Stimulated activated CD8-positive, alpha-beta memory T cell treated with anti-CD3 and anti-CD28 coated beads, Interleukin-15, amount 100 ng/mL, for 24 hours (primary cell): Measurements from ENCODE around the gene EEF2KMT.
"Not testable (repeated sequence)": the region's sequence is repeated elsewhere in the genome, so short reads cannot be mapped to it uniquely, and the experiment has no call there.

Experiments used
- DNase-seq: peaks from one replicate; pipeline ENCODE4 v3.0.0-alpha.2; 2020; ENCODE audit warnings: low read depth

EEF2KMT gene

GRCh38 chr16:5070431-5071186 lies 27.0 kb downstream of the EEF2KMT start:
- DNase-seq = no peak

GRCh38 chr16:5069854-5070253 lies 27.7 kb downstream of the EEF2KMT start:
- no peak for DNase-seq

DNA sequence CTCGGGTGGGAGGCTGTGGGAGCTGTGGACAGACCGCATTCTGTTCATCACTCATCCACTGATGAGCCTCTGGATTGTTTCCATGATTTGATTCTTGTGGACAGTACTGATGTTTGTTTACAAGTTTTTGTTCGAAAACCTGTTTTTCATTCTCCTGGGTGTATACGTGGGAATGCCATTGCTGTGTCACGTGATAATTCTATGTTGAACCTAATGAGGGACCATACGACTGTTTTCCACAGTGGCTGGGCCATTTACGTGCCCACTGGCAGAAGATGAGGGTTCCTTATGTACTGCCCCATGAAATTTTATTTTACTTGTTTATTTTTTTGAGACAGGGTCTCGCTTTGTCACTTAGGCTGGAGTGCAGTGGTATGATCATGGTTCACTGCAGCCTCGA lies 28.5 kb downstream of the EEF2KMT start:
- no peak for DNase-seq

- no peak for DNase-seq
These were observed 31.1 kb downstream of the EEF2KMT start for GRCh38 chr16:5066511-5066910.

DNA sequence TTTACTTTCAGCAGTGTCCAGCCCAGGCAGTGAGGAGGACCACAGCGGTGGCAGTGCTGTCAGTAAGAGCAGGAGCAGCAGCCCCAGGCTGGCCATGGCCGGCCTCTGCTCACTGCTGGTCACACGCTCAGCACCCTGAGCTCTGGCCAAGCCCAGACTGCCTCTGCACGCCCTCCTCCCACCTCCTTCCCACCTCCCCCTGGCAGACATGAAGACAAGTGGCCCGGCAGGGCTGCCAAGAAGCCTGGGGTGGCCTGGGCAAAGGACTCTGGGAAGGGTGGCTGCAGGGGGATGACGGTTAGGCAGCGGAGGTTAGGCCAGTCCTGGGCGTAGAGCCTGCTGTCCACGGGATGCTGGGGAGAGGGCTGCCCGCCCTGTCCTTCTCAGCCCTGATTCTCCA lies 31.8 kb downstream of the EEF2KMT start, which contains the start of gene C16orf89:
C16orf89 (minus strand) TSS at position 144 of the 400 bp plus-strand sequence; CDS start at position 96, 48 bp downstream.
- no peak for DNase-seq

DNA sequence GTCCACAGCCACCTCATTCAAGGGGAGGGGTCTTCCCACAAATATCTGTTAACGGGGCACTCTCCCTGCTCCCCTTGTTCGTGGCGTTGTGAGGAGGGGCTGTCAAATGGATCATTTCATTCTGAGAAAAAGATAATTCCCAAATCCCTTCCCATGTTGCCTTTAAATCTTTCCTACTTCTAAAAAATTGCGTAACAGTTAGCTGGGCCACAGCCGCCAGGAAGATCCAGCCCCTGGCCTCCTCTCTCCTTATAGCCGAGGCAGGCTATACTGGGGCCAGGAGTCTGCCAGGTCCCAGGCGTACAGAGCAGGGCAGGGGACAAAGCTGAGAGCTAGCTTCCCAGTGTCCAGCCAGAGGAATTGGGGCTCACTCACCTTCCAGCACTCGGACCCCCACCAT lies 32.3 kb downstream of the EEF2KMT start:
- no peak for DNase-seq

DNA sequence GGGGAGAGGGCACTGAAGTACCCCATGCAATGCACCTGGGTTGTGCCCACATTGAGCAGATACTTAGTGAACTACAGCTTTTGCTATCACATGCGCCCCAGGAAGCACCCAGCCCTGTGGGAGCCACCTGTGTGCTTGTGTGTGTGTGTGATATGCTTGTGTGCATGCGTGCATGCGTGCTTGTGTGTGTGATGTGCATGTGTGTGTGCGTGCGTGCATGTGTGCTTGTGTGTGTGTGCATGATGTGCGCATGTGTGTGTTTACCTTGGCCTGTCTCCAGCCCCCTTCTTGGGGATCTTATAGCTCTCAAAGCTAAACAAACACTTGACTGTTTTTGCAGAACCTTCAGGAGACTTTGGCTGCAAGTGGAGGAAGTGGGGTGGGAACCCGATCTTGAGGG lies 32.7 kb downstream of the EEF2KMT start:
- DNase-seq = no peak

GRCh38 chr16:5062790-5063765 lies 34.5 kb downstream of the EEF2KMT start:
- no peak for DNase-seq

- no peak for DNase-seq
These were observed 35.5 kb downstream of the EEF2KMT start for GRCh38 chr16:5062051-5062450.

GRCh38 chr16:5060073-5060641 lies 37.4 kb downstream of the EEF2KMT start:
- no peak for DNase-seq

- no peak for DNase-seq
These were observed 38.1 kb downstream of the EEF2KMT start for GRCh38 chr16:5059386-5060072.

DNA sequence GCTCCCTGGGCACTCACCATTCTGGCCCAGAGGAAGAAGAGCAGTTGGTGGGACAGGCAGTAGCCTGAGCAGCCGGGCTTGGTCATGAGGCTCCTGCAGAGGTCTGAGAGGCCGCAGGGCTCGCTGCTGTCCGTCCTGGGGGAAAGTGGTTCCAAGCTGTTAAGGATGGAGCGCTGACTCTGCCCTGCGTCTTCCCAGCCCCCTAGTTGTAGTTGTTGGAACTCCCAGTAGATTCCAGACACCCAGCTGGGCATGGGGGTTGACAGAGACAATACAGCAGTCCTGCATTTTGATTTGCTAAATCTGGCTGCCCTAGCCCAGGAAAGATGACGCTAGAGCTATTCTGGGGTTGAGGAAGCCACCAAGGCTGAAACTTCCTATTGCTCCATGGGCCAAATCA lies 39.1 kb downstream of the EEF2KMT start:
- DNase-seq = no peak

DNA sequence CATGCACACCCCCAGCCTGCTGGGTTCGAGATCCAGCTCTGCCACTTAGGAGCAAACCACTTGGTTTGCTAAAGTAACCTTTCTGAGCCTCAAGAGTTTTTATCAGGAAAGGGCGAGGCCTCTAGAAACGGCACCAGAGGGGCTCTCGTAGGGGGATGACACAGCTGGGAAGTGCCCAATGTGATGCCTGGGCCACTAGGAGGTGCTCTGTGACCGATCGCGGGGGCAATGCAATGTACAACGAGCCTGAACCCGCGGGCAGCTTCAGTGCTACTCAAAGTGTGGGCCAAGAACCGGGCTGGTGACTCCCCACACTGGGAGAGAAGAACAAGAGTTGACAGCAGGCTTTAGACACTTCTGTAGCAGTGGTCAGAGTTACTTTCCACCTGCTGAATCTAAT lies 41.2 kb downstream of the EEF2KMT start:
- peak; percentile 8 for DNase-seq

DNA sequence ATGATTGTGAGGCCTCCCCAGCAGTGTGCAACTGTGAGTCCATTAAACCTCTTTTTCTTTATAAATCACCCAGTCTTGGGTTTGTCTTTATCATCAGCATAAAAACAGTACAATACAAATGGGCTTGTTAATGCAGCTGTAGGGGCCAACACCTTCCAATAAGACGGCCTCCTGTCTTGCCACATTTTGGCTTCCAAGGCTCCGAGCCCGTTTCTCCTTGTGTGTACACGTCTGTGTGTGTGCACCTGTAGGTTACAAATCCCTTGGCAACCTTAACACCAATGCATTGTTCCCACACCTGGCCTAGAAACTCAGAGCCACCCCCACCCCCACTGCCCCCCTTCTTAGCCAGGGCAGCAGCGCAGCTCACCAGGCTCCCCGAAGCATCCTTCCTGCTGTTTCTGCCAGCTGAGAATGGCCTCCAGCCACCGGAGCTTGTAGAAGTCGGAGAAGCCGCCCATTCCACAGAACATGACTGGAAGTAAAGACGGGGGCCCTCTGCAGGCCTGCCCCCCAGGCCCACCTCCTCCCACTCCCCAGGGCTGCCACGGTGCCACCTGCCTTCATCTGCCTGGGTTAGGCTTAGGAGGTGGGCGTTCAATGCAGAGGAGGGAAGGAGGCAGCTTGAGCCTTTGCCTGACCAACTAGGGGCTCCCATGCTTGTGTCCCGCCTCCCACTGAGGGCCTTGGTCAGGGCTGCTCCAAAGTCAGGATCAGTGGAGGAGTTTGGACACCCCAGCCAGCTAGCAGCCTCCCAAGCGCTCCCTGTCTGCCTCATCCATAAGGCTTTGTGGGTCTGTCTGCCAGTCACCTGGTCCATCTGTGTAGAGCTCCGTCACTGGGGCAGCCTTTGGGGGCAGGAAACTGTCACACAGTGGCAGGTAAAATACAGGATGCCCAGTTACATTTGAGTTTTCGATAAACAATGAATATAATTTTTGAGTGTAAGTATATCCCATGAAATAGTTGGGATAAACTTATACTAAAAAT lies 42.4 kb downstream of the EEF2KMT start:
- DNase-seq = no peak

- no peak for DNase-seq
These were observed 50.7 kb downstream of the EEF2KMT start for GRCh38 chr16:5046914-5047313.

- no peak for DNase-seq
These were observed 52.0 kb downstream of the EEF2KMT start for GRCh38 chr16:5045499-5046115.

- not testable (repeated sequence) for DNase-seq
These were observed 53.0 kb downstream of the EEF2KMT start for GRCh38 chr16:5044581-5044980.

DNA sequence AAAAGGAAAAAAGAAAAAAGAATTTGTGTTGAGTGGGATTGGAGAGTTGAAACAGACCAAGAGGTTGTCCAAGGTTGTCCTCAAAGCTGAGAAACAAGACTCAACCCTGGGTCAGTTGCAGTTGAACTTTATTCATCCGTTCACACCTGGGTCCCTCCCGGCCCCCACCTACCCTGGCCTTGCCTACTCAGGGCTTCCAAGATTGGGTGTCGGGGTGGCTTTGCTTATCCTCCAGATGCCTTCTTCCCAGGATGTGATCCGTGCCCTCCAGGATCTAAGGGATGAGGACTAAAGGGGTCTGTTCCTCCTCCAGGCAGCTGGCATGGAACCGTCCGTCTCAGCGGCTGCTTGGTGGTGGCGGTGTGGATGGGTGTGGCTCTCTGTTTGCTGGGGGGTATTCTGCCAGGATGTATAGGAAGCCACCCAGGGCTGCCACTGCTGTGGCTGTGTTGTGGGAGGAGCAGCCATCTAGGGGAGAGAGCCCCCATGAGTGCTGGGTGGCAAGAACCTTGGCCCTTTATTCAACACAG lies 53.5 kb downstream of the EEF2KMT start:
- DNase-seq = no peak

DNA sequence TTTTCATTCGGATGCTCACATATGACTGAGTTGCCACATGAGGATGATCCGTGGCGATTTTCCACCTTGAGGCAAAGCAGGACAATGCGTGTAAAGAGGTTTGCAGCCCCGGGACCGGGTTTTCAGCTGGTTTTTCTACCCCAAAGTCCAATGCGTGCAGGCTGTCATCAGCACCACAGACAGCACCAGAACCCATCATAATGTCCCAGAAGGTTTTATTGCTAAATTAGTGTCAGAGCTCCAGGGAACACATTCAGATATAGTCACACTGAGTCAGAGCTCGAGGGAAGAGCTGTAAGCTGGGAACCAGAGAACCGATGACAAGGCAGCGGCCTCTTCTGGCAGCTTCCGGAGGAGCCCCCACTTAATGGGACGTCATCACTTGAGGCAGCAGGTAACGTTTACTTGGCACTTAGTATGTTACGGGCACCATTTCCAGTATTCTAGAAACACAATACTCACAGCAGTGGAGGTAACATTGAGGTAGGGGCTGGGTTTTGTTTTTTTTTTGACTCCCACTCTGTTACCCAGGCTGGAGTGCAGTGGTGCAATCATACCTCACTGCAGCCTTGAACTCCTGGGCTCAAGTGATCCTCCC lies 54.9 kb downstream of the EEF2KMT start:
- no peak for DNase-seq
